ENCODE data around the gene AGAP3. TPM values are rescaled to one million over a fixed set of nuclear protein-coding genes. Genes with fewer than 3 reads are reported as not detected.
A peak's percentile ranks its signal among the peaks of the same experiment; 100 is the strongest.

The AGAP3 gene
- total and polyA plus RNA-seq, 2 donors from 2014 or later: 35.8 to 64.4 TPM

GRCh38 chr7:151117565-151117964 is 31.3 kb downstream of the AGAP3 start:
- no peaks in the 10 kb centered on the region for H3K4me1 ChIP-seq (ENCODE audit: control insufficient read depth in 2 of 3, insufficient read depth in 2 of 3, low read depth in 1 of 3, low read length in 3 of 3)
- H3K36me3 ChIP-seq (ENCODE audit: control insufficient read depth in 2 of 3, insufficient read depth in 3 of 3, low read length in 3 of 3): peaks cover 0 to 23% (median 9%) of the 10 kb centered on the region in 3 donors
- no peaks in the 10 kb centered on the region for H3K9me3 ChIP-seq (ENCODE audit: control insufficient read depth in 2 of 3, insufficient read depth in 1 of 3, low read length in 3 of 3)
- FAIRE-seq (no peak), DNase-seq (peak in 1 of 5 donors; percentile 45)
- H3K4me3 ChIP-seq (ENCODE audit: low read length in 3 of 3): no peak overlapping the region
- H3K9ac ChIP-seq (ENCODE audit: low read length in 3 of 3): no peak overlapping the region
- no peak overlapping the region for H3K27ac ChIP-seq (ENCODE audit: low read depth in 2 of 2, low read length in 2 of 2)
- TF ChIP-seq, protein P1, sequence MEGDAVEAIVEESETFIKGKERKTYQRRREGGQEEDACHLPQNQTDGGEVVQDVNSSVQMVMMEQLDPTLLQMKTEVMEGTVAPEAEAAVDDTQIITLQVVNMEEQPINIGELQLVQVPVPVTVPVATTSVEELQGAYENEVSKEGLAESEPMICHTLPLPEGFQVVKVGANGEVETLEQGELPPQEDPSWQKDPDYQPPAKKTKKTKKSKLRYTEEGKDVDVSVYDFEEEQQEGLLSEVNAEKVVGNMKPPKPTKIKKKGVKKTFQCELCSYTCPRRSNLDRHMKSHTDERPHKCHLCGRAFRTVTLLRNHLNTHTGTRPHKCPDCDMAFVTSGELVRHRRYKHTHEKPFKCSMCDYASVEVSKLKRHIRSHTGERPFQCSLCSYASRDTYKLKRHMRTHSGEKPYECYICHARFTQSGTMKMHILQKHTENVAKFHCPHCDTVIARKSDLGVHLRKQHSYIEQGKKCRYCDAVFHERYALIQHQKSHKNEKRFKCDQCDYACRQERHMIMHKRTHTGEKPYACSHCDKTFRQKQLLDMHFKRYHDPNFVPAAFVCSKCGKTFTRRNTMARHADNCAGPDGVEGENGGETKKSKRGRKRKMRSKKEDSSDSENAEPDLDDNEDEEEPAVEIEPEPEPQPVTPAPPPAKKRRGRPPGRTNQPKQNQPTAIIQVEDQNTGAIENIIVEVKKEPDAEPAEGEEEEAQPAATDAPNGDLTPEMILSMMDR (IDR thresholded peaks at IDR 0.05; ENCODE audit: borderline replicate concordance, extremely low read depth, insufficient read depth): no peak
- intact Hi-C loops (cut with DNase I): loop anchor here (10.0 kb wide), 1 partner anchor 213 kb away; no protein-coding TSS in a partner anchor
- H3K27me3 ChIP-seq (ENCODE audit: control insufficient read depth, insufficient read depth, low read length): no peaks in the 10 kb centered on the region

- intact Hi-C loops (cut with DNase I): loop anchor here (10.0 kb wide), 1 partner anchor 214 kb away; no protein-coding TSS in a partner anchor
- H3K4me3 ChIP-seq (ENCODE audit: low read length in 3 of 3): no peak overlapping the region
- TF ChIP-seq, protein P1 (IDR thresholded peaks at IDR 0.05; ENCODE audit: borderline replicate concordance, extremely low read depth, insufficient read depth): no peak
- no peaks in the 10 kb centered on the region for H3K4me1 ChIP-seq (ENCODE audit: control insufficient read depth in 2 of 3, insufficient read depth in 2 of 3, low read depth in 1 of 3, low read length in 3 of 3)
- H3K27me3 ChIP-seq (ENCODE audit: control insufficient read depth, insufficient read depth, low read length): no peaks in the 10 kb centered on the region
- H3K9ac ChIP-seq (ENCODE audit: low read length in 3 of 3): no peak overlapping the region
- FAIRE-seq (no peak), DNase-seq (peak in 1 of 5 donors; percentile 48)
- H3K27ac ChIP-seq (ENCODE audit: low read depth in 2 of 2, low read length in 2 of 2): no peak overlapping the region
- peaks cover 0 to 23% (median 9%) of the 10 kb centered on the region in 3 donors for H3K36me3 ChIP-seq (ENCODE audit: control insufficient read depth in 2 of 3, insufficient read depth in 3 of 3, low read length in 3 of 3)
- H3K9me3 ChIP-seq (ENCODE audit: control insufficient read depth in 2 of 3, insufficient read depth in 1 of 3, low read length in 3 of 3): no peaks in the 10 kb centered on the region
Measured at GRCh38 chr7:151118108-151119054, 32.1 kb downstream of the AGAP3 start.

DNA sequence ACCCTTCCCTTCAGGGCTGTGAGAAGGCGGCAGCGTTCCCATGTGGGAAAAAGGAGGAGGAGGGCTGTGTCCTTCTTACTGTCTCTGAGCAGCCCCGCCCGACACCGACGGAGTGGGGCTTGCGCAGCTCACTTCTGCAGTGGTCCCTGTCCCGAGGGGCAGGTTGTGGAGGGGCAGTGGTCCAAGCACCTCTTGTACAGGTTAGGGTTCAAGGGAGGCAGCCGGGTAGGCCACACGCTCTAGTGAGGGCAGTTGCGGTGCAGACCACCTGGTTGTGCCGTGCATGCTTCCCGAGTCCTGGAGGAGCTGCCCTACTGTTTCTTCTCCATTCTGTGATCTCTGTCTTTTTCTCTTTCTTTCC is 32.8 kb downstream of the AGAP3 start:
- Histone ChIP-seq H3K9ac (ENCODE audit: low read length in 3 of 3) (no peak overlapping the region), H3K27me3 (ENCODE audit: control insufficient read depth, insufficient read depth, low read length) (no peaks in the 10 kb centered on the region), H3K4me1 (ENCODE audit: control insufficient read depth in 2 of 3, insufficient read depth in 2 of 3, low read depth in 1 of 3, low read length in 3 of 3) (no peaks in the 10 kb centered on the region), H3K27ac (ENCODE audit: low read depth in 2 of 2, low read length in 2 of 2) (no peak overlapping the region), H3K4me3 (ENCODE audit: low read length in 3 of 3) (no peak overlapping the region), H3K36me3 (ENCODE audit: control insufficient read depth in 2 of 3, insufficient read depth in 3 of 3, low read length in 3 of 3) (peaks cover 0 to 23% (median 9%) of the 10 kb centered on the region in 3 donors), H3K9me3 (ENCODE audit: control insufficient read depth in 2 of 3, insufficient read depth in 1 of 3, low read length in 3 of 3) (no peaks in the 10 kb centered on the region)
- TF ChIP-seq, protein P1 (IDR thresholded peaks at IDR 0.05; ENCODE audit: borderline replicate concordance, extremely low read depth, insufficient read depth): no peak
- intact Hi-C loops (cut with DNase I): loop anchor here (10.0 kb wide), 1 partner anchor 214 kb away; no protein-coding TSS in a partner anchor
- FAIRE-seq (no peak), DNase-seq (no peak)
